Right renal pelvis (tissue), 4 donors: ENCODE data around the gene SH3BGR. TPM values are rescaled to one million over a fixed set of nuclear protein-coding genes. Genes with fewer than 3 reads are reported as not detected.
"Not testable (repeated sequence)": the region's sequence is repeated elsewhere in the genome, so short reads cannot be mapped to it uniquely, and the experiment has no call there.

Experiments used
- DNase-seq, 4 donors: peaks; one replicate each; pipeline ENCODE4 v3.0.0-alpha.2; 2013; ENCODE audit warnings: low read depth in 4 of 4, low spot score in 3 of 4, missing footprints in 1 of 4
- polyA plus RNA-seq, 4 donors: library from polyadenylated mRNA; unstranded; fragments of 120-200 nt; gene quantifications; one replicate each; pipeline ENCODE4 v1.2.1, GENCODE V29; 2013; ENCODE audit not compliant: insufficient read length in 4 of 4

The SH3BGR gene
- polyA plus RNA-seq, 4 donors, result 5.7 to 7.4 (median 7.0) TPM

- no peak for DNase-seq
Observed at GRCh38 chr21:39538453-39539042, 86.8 kb downstream of the SH3BGR start.

GRCh38 chr21:39540367-39540766 lies 88.6 kb downstream of the SH3BGR start:
- DNase-seq, result not testable (repeated sequence)

GRCh38 chr21:39542736-39543135 lies 91.0 kb downstream of the SH3BGR start:
- no peak for DNase-seq

GRCh38 chr21:39546522-39546921 lies 94.8 kb downstream of the SH3BGR start:
- DNase-seq, result no peak

- DNase-seq, result no peak
Observed at GRCh38 chr21:39552856-39553255, 101.1 kb downstream of the SH3BGR start.

- no peak for DNase-seq
Observed at GRCh38 chr21:39553331-39553730, 101.6 kb downstream of the SH3BGR start.

- DNase-seq, result no peak
Observed at GRCh38 chr21:39555911-39556590, 104.3 kb downstream of the SH3BGR start.

GRCh38 chr21:39559511-39559910 lies 107.7 kb downstream of the SH3BGR start:
- DNase-seq, result no peak

GRCh38 chr21:39561140-39561539 lies 109.4 kb downstream of the SH3BGR start:
- DNase-seq, result no peak

GRCh38 chr21:39562791-39563770 lies 111.3 kb downstream of the SH3BGR start:
- no peak for DNase-seq

- DNase-seq, result no peak
Observed at GRCh38 chr21:39564200-39564599, 112.4 kb downstream of the SH3BGR start.

Other genes with a start within 250 kb of the SH3BGR start
- gene BRWD1, start 138.3 kb upstream of the SH3BGR start, polyA plus RNA-seq, result 10 to 100 TPM; 47.1 to 53.2 (median 52.5) TPM
- gene HMGN1, start 102.9 kb upstream of the SH3BGR start, polyA plus RNA-seq, result 100 to 1,000 TPM; 640 to 776 (median 771) TPM
- 1 to 10 TPM; 3.8 to 7.8 (median 6.1) TPM for gene LCA5L, start 6.2 kb upstream of the SH3BGR start, polyA plus RNA-seq
- gene B3GALT5, start 161.0 kb downstream of the SH3BGR start, polyA plus RNA-seq, result 1 to 10 TPM; 1.4 to 1.9 (median 1.5) TPM